GM12873 (cell line): ENCODE measurements around the gene PPIG.

ENCODE experiments used
- TF ChIP-seq, protein P1 (sequence below): IDR thresholded peaks from 2 replicates; pipeline ENCODE4 v1.5.1; 2012; ENCODE audit warnings: low read depth, mild to moderate bottlenecking, moderate library complexity, low read length, control low read depth; ENCODE audit not compliant: insufficient read depth; ENCODE audit errors: missing control alignments

The PPIG gene

GRCh38 chr2:169670937-169671336, 86.8 kb downstream of the PPIG start:
- TF ChIP-seq, protein P1, sequence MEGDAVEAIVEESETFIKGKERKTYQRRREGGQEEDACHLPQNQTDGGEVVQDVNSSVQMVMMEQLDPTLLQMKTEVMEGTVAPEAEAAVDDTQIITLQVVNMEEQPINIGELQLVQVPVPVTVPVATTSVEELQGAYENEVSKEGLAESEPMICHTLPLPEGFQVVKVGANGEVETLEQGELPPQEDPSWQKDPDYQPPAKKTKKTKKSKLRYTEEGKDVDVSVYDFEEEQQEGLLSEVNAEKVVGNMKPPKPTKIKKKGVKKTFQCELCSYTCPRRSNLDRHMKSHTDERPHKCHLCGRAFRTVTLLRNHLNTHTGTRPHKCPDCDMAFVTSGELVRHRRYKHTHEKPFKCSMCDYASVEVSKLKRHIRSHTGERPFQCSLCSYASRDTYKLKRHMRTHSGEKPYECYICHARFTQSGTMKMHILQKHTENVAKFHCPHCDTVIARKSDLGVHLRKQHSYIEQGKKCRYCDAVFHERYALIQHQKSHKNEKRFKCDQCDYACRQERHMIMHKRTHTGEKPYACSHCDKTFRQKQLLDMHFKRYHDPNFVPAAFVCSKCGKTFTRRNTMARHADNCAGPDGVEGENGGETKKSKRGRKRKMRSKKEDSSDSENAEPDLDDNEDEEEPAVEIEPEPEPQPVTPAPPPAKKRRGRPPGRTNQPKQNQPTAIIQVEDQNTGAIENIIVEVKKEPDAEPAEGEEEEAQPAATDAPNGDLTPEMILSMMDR, result no peak

DNA sequence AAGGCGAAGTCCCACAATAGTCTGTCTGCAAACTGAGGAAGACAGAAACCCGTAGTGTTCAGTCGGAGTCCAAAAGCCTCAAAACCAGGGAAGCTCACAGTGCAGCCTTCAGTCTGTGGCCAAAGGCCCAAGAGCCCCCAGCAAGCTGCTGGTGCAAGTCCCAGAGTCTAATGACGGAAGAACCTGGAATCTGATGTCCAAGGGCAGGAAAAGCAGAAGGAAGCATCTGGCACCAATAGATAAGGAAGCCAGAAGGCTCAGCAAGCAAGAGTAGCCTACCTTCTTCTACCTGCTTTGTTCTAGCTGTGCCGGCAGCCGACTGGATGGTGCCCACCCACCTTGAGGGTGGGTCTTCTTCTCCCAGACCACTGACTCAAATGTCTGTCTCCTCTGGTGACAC, 88.3 kb downstream of the PPIG start:
- TF ChIP-seq, protein P1, result no peak

DNA sequence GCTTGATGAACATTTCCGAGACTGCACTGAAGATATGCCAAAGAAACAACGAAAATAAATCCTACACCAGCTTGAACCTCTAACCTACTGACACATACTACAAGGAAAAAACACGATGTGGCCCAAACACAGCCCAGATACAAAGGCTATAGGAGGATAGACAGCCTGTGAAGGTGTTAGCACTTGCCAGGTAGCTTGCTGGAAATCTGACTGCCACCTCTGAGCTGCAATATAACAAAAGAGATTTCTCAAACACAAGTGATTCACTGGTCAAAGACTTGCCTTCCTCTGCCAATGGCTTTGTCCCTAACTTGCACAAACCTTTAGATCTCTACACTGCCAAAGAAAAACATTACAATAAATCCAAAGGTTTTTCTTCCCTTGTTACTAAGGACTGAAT, 89.0 kb downstream of the PPIG start:
- TF ChIP-seq, protein P1, result no peak

GRCh38 chr2:169673921-169674320, 89.8 kb downstream of the PPIG start:
- TF ChIP-seq, protein P1, result no peak

DNA sequence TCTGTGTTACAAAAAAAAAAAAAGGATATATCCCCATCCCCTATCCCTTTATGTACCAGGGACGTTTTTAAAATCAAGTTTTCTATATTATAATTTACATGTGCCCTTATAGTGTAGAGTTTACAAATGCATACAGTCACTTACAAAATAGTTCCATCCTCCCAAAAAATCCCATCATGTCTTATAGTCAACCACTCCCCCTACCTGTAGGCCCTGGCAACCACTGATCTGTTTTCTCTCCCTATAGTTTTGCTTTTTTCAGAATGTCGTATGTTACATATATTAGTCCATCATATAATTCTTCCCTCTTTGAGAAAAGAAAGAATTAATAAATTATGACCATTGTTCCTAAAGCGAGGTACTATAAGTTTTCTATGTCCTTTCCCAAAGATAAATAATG, 92.2 kb downstream of the PPIG start:
- TF ChIP-seq, protein P1, result peak; percentile 42

- TF ChIP-seq, protein P1, result no peak
Observed at GRCh38 chr2:169676850-169677249, 92.7 kb downstream of the PPIG start.

- TF ChIP-seq, protein P1, result no peak
Observed at GRCh38 chr2:169683054-169683424, 98.9 kb downstream of the PPIG start.
